Hippocampal formation (tissue), 2 donors: ENCODE measurements around the gene THSD4.
"Not testable (repeated sequence)": the region's sequence is repeated elsewhere in the genome, so short reads cannot be mapped to it uniquely, and the experiment has no call there.

Experiments
- DNase-seq, 2 donors: peaks; one replicate each; lab custom pipeline; 2025; lab: John Stamatoyannopoulos, UW

THSD4 gene

GRCh38 chr15:71658036-71658435 lies 542.8 kb downstream of the THSD4 start:
- DNase-seq: no peak

- DNase-seq: no peak
Observed at GRCh38 chr15:71658827-71659729, 543.8 kb downstream of the THSD4 start.

GRCh38 chr15:71659730-71660067 lies 544.4 kb downstream of the THSD4 start:
- DNase-seq: no peak

- no peak for DNase-seq
Observed at GRCh38 chr15:71660501-71660900, 545.2 kb downstream of the THSD4 start.

- peak in 1 of 2 donors; percentile 24 for DNase-seq
Observed at GRCh38 chr15:71662306-71662705, 547.0 kb downstream of the THSD4 start.

GRCh38 chr15:71664622-71665021 lies 549.4 kb downstream of the THSD4 start:
- DNase-seq: no peak

- DNase-seq: no peak
Observed at GRCh38 chr15:71666763-71667620, 551.7 kb downstream of the THSD4 start.

GRCh38 chr15:71669688-71670087 lies 554.4 kb downstream of the THSD4 start:
- DNase-seq: no peak

- not testable (repeated sequence) for DNase-seq
Observed at GRCh38 chr15:71670222-71670621, 555.0 kb downstream of the THSD4 start.

GRCh38 chr15:71674354-71674753 lies 559.1 kb downstream of the THSD4 start:
- DNase-seq: no peak

- DNase-seq: no peak
Observed at GRCh38 chr15:71677352-71677751, 562.1 kb downstream of the THSD4 start.

GRCh38 chr15:71677766-71678165 lies 562.5 kb downstream of the THSD4 start:
- DNase-seq: no peak

GRCh38 chr15:71678191-71678590 lies 562.9 kb downstream of the THSD4 start:
- no peak for DNase-seq

GRCh38 chr15:71678605-71679004 lies 563.3 kb downstream of the THSD4 start:
- DNase-seq: no peak

GRCh38 chr15:71679223-71679792 lies 564.0 kb downstream of the THSD4 start:
- DNase-seq: no peak

GRCh38 chr15:71679793-71680353 lies 564.6 kb downstream of the THSD4 start:
- no peak for DNase-seq

GRCh38 chr15:71682001-71682400 lies 566.7 kb downstream of the THSD4 start:
- DNase-seq: no peak

- DNase-seq: no peak
Observed at GRCh38 chr15:71683411-71684274, 568.4 kb downstream of the THSD4 start.

- no peak for DNase-seq
Observed at GRCh38 chr15:71685420-71685993, 570.2 kb downstream of the THSD4 start.

- DNase-seq: no peak
Observed at GRCh38 chr15:71686221-71687050, 571.2 kb downstream of the THSD4 start.
